Stimulated activated CD4-positive, alpha-beta T cell treated with anti-CD3 and anti-CD28 coated beads, Interleukin-12 subunit alpha, Interleukin-12 subunit beta, amount 100 ng/mL, for 4 hours (primary cell): Measurements from ENCODE around the gene LRRC36.
A peak's percentile ranks its signal among the peaks of the same experiment; 100 is the strongest.

Experiments
- DNase-seq: peaks from one replicate; pipeline ENCODE4 v3.0.0-alpha.2; 2020

LRRC36 gene

GRCh38 chr16:67294171-67294757 is 32.4 kb upstream of the LRRC36 start:
- DNase-seq, result no peak

- DNase-seq, result no peak
Observed at GRCh38 chr16:67294938-67295361, 31.7 kb upstream of the LRRC36 start.

GRCh38 chr16:67296420-67296819 is 30.2 kb upstream of the LRRC36 start:
- no peak for DNase-seq

GRCh38 chr16:67298277-67298676 is 28.3 kb upstream of the LRRC36 start:
- DNase-seq, result no peak

- DNase-seq, result no peak
Observed at GRCh38 chr16:67299269-67299668, 27.3 kb upstream of the LRRC36 start.

- DNase-seq, result no peak
Observed at GRCh38 chr16:67301080-67301782, 25.4 kb upstream of the LRRC36 start.

GRCh38 chr16:67302076-67302475 is 24.5 kb upstream of the LRRC36 start:
- DNase-seq, result no peak

- DNase-seq, result no peak
Observed at GRCh38 chr16:67302970-67303369, 23.6 kb upstream of the LRRC36 start.

GRCh38 chr16:67304020-67304419 is 22.6 kb upstream of the LRRC36 start:
- DNase-seq, result no peak

- no peak for DNase-seq
Observed at GRCh38 chr16:67305216-67306071, 21.2 kb upstream of the LRRC36 start.

- no peak for DNase-seq
Observed at GRCh38 chr16:67310561-67310960, 16.1 kb upstream of the LRRC36 start.

GRCh38 chr16:67311607-67312488 is 14.8 kb upstream of the LRRC36 start:
- peak; percentile 74 for DNase-seq

GRCh38 chr16:67312719-67313118 is 13.9 kb upstream of the LRRC36 start:
- no peak for DNase-seq

GRCh38 chr16:67317853-67318252 is 8.8 kb upstream of the LRRC36 start:
- no peak for DNase-seq

GRCh38 chr16:67326115-67326471 is 522 bp upstream of the LRRC36 start:
- DNase-seq, result no peak

- DNase-seq, result no peak
Observed at GRCh38 chr16:67327743-67328142, 1.1 kb downstream of the LRRC36 start.

- no peak for DNase-seq
Observed at GRCh38 chr16:67329901-67330300, 3.3 kb downstream of the LRRC36 start.

- DNase-seq, result no peak
Observed at GRCh38 chr16:67333315-67333714, 6.7 kb downstream of the LRRC36 start.

GRCh38 chr16:67336116-67336515 is 9.5 kb downstream of the LRRC36 start:
- DNase-seq, result no peak

GRCh38 chr16:67336648-67337047 is 10.0 kb downstream of the LRRC36 start:
- no peak for DNase-seq

- DNase-seq, result no peak
Observed at GRCh38 chr16:67339453-67339852, 12.8 kb downstream of the LRRC36 start.

GRCh38 chr16:67341250-67341649 is 14.6 kb downstream of the LRRC36 start:
- no peak for DNase-seq

GRCh38 chr16:67342616-67343015 is 16.0 kb downstream of the LRRC36 start:
- no peak for DNase-seq
